Aorta (tissue), 5 donors: ENCODE data around the gene ATG7. TPM values are rescaled to one million over a fixed set of nuclear protein-coding genes. Genes with fewer than 3 reads are reported as not detected.
"Not testable (repeated sequence)": the region's sequence is repeated elsewhere in the genome, so short reads cannot be mapped to it uniquely, and the experiment has no call there.

Experiments
- ATAC-seq: fragments of 200-7000 bp; cut with Tn5 transposase; one replicate; pipeline ENCODE4 v1.9.1; 2022; ENCODE audit warnings: moderate library complexity; ENCODE audit not compliant: low FRiP score
- DNase-seq, 2 donors: peaks; one replicate each; pipeline ENCODE4 v3.0.0-alpha.2; 2020
- H3K27ac ChIP-seq, 2 donors: one replicate each; pipeline ENCODE4 v1.5.1; 2013; ENCODE audit warnings: low read length in 2 of 2, mild to moderate bottlenecking in 2 of 2, moderate library complexity in 2 of 2, control low read depth in 1 of 2, inconsistent platforms in 1 of 2, low read depth in 1 of 2
- H3K27me3 ChIP-seq, 2 donors: one replicate each; pipeline ENCODE4 v1.6.1; 2013; ENCODE audit warnings: control low read depth in 1 of 2, low read length in 1 of 2, mild to moderate bottlenecking in 1 of 2, moderate library complexity in 1 of 2; ENCODE audit not compliant: insufficient read depth in 2 of 2, control insufficient read depth in 1 of 2
- H3K36me3 ChIP-seq, 2 donors: one replicate each; pipeline ENCODE4 v1.6.1; 2013; ENCODE audit warnings: control low read depth in 1 of 2, low read length in 1 of 2, mild to moderate bottlenecking in 1 of 2; ENCODE audit not compliant: insufficient read depth in 2 of 2, control insufficient read depth in 1 of 2
- H3K4me1 ChIP-seq, 2 donors: one replicate each; pipeline ENCODE4 v1.6.1; 2013; ENCODE audit warnings: low read length in 2 of 2, control low read depth in 1 of 2, mild to moderate bottlenecking in 1 of 2, moderate library complexity in 1 of 2; ENCODE audit not compliant: insufficient read depth in 2 of 2, control insufficient read depth in 1 of 2
- H3K4me3 ChIP-seq, 2 donors: one replicate each; pipeline ENCODE4 v1.5.1; 2013; ENCODE audit warnings: low read length in 2 of 2, control low read depth in 1 of 2, mild to moderate bottlenecking in 1 of 2
- H3K9me3 ChIP-seq: one replicate; pipeline ENCODE4 v1.6.1; 2013; ENCODE audit warnings: mild to moderate bottlenecking, low read length; ENCODE audit not compliant: control insufficient read depth
- WGBS, 2 donors: extraction: QIAGEN DNeasy Blood & Tissue Kit; methylation state at CpG; one replicate each; pipeline ENCODE4 v1.1.7; 2013; 5-methylcytosine and 5-hydroxymethylcytosine counted together
- intact Hi-C, 2 donors: fragments of 100-400 bp; cut with DNase I; formaldehyde crosslinking; loops; one replicate each; pipeline versions ENCODE4 v1.14.2 to v1.15.0; 2022
- polyA plus RNA-seq, 2 donors: library from polyadenylated mRNA; stranded (reverse); fragments of 200-250 nt; gene quantifications; one replicate each; pipeline ENCODE4 v1.2.3, GENCODE V29; 2013
- total RNA-seq, 2 donors: library from RNA; stranded (reverse); fragmentation: NEBNext Ultra II Directional; extraction: Animal tissue kit (Norgen Biotek cat#: 25700); gene quantifications; one replicate each; pipeline ENCODE4 v1.2.1, GENCODE V29; 2021
- donor health status: healthy with polysubstance abuse.
- donor health status: Bipolar disorder and iron deficiency.
- donor health status: DM: no; HTN: no; CAD: no.
- donor health status: DM: no; HTN: no; CAD: no.
- donor health status: DM: yes; HTN: yes; CAD: no.

The ATG7 gene
- total and polyA plus RNA-seq, 4 donors: 5.1 to 84.1 (median 29.1) TPM

DNA sequence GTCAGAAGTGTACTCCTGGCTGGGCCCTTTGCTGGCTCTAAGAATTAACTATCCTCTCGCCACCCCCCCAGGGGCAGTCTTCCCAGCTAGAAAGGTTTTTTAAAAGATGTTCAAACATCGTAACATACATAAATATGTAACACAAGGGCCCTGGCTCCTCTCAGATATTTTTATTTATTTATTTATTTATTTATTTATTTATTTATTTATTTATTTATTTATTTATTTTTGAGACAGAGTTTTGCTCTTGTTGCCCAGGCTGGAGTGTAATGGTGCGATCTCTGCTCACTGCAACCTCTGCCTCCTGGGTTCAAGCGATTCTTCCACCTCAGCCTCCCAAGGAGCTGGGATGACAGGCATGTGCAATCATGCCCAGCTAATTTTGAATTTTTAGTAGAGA, 190.5 kb downstream of the ATG7 start:
- DNase-seq, H3K4me3 ChIP-seq, H3K36me3 ChIP-seq, H3K9me3 ChIP-seq, H3K4me1 ChIP-seq, H3K27ac ChIP-seq, ATAC-seq, H3K27me3 ChIP-seq: not testable (repeated sequence)
- 98 to 100% methylated on average over 4 of the region's 4 CpGs for WGBS, 2 donors
- intact Hi-C loops: loop anchor here in 1 of 2 donors (10.0 kb wide), 1 partner anchor 78 kb away; no protein-coding TSS in a partner anchor

DNA sequence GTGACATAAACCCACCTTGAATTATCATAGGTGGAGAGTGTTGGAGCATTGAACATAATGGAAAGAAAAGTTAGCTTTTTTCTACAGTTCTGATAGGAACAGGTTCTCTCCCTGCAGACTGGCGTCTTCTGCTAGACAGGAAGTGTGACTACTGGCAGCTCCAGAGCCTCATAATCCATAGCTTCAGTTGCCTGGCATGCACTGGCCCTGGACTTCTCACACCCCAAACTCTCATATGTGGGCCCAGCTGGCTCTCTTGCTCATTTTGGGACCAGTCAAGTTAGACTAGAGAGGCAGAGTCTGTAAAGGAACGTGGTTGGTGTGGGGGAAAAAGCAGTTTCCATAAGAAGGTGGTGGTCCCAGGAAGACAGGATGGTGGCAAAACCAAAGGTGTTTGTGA, 191.4 kb downstream of the ATG7 start:
- H3K27ac ChIP-seq: peak overlapping the region in 1 of 2 donors; percentile 7
- intact Hi-C loops: loop anchor here in 1 of 2 donors (10.0 kb wide), 1 partner anchor 79 kb away; no protein-coding TSS in a partner anchor

DNA sequence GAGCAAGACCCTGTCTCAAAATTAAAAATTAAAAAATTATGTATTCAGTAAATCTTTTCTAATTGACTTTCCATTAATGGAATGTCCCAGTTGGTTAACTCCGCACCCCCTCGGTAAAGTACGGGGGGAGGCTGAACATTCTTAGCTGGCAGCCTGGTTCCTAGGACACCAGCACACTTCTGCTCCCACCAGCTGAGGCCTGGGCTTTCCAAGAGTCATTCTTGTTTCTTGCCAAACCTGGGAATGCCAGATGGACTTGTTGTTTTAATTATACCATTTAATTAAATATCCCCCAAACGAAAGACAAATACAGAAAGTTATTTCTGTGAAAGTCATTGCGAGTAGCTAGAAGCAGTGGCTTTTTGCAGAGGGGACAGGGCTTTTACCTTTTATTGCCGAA, 192.2 kb downstream of the ATG7 start:
- Histone ChIP-seq H3K4me1 (peaks cover 0 to 4% of the 10 kb centered on the region in 2 donors), H3K27me3 (no peaks in the 10 kb centered on the region), H3K36me3 (peaks cover 0 to 2% of the 10 kb centered on the region in 2 donors), H3K9me3 (no peaks in the 10 kb centered on the region), H3K27ac (peak overlapping the region in 1 of 2 donors; percentile 43), H3K4me3 (no peak overlapping the region)
- DNase-seq (no peak), ATAC-seq (no peak)
- intact Hi-C loops: loop anchor here in 1 of 2 donors (10.0 kb wide), 1 partner anchor 80 kb away; no protein-coding TSS in a partner anchor
- 55 to 56% methylated on average over 6 of the region's 6 CpGs for WGBS, 2 donors

More for the DNA sequence above, 191.4 kb downstream of the ATG7 start:
- no peak for DNase-seq
- no peak overlapping the region for H3K4me3 ChIP-seq
- H3K36me3 ChIP-seq: peaks cover 0 to 2% of the 10 kb centered on the region in 2 donors
- H3K9me3 ChIP-seq: no peaks in the 10 kb centered on the region
- H3K27me3 ChIP-seq: no peaks in the 10 kb centered on the region
- WGBS, 2 donors: 74 to 79% methylated on average over 2 of the region's 2 CpGs
- no peak for ATAC-seq
- peaks cover 0 to 4% of the 10 kb centered on the region in 2 donors for H3K4me1 ChIP-seq

DNA sequence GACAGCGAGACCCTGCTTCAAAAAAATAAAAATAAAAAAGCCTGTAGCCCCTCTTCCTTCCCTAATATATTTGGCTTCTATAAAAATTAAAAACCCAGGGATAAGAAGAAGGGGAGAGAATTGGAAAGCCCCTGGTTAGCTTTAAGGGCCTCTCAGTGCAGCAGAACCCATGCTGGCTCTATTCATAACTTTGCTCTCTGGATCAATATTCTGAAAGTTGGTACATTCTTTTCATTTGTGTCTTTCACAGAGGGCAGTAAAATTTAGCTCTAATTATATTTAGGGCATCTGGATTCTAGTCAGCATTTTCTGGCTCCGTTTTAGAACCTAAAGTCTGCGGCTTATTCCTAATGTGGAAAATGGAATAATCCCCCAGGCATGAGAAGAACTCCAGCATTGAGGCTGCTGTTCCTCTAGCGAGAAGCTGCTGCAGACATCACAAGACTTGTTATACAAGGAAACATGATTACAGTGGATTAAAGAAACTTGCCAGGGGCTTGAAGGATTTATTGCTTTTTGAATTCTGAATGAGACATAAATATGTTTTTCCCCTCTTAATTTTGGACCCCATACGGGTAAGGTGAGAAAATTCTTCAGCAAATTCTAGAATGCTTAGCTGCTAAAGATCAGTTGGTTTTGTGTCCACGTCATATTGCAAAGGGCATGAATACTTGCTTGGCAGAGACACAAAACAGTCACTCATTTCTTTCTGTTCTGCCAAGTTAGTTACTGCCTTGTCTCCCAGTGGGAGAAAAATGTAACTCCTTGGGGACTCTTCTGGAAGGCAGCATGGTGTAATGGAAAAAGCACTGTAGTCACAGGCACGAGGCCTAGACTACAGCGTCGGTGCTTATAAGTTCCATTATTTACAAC, 193.8 kb downstream of the ATG7 start:
- Histone ChIP-seq H3K4me3 (no peak overlapping the region), H3K36me3 (no peaks in the 10 kb centered on the region), H3K4me1 (peaks cover 0 to 4% of the 10 kb centered on the region in 2 donors), H3K9me3 (no peaks in the 10 kb centered on the region), H3K27me3 (no peaks in the 10 kb centered on the region), H3K27ac (peak overlapping the region; percentile 86 to 92)
- ATAC-seq: peak; percentile 93
- 9% methylated on average over 9 of the region's 9 CpGs for WGBS, 2 donors
- intact Hi-C loops: loop anchor here (5.0 to 10.0 kb wide), 3 partner anchors 41 to 101 kb away; no protein-coding TSS in a partner anchor
- peak in 1 of 2 donors; percentile 68 for DNase-seq

DNA sequence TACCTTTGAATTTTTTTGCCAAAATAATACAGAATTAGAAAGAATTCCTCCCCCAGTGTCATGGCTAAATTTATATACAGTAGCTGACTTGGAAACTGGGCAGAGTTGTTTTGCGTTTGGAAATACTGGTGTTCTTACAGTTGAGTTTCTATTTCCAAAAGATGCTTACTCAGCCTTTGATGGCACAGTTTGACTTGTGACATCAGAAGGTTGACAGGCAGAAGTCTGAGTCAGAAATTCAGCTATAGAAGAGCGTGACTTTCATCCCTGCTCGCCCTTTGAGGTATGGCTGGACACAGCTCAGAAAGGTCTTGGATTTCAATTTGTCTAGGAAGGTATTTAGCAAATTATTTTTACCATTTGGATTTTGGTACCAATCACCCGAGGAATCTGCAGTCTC, 195.7 kb downstream of the ATG7 start:
- no peaks in the 10 kb centered on the region for H3K27me3 ChIP-seq
- H3K36me3 ChIP-seq: no peaks in the 10 kb centered on the region
- H3K4me3 ChIP-seq: no peak overlapping the region
- DNase-seq (no peak), ATAC-seq (no peak)
- peaks cover 0 to 1% of the 10 kb centered on the region in 2 donors for H3K4me1 ChIP-seq
- WGBS, 2 donors: 56 to 63% methylated on average over 4 of the region's 4 CpGs
- intact Hi-C loops: loop anchor here (5.0 to 10.0 kb wide), 3 partner anchors 39 to 99 kb away; no protein-coding TSS in a partner anchor
- no peaks in the 10 kb centered on the region for H3K9me3 ChIP-seq
- H3K27ac ChIP-seq: peak overlapping the region; percentile 36 to 68

DNA sequence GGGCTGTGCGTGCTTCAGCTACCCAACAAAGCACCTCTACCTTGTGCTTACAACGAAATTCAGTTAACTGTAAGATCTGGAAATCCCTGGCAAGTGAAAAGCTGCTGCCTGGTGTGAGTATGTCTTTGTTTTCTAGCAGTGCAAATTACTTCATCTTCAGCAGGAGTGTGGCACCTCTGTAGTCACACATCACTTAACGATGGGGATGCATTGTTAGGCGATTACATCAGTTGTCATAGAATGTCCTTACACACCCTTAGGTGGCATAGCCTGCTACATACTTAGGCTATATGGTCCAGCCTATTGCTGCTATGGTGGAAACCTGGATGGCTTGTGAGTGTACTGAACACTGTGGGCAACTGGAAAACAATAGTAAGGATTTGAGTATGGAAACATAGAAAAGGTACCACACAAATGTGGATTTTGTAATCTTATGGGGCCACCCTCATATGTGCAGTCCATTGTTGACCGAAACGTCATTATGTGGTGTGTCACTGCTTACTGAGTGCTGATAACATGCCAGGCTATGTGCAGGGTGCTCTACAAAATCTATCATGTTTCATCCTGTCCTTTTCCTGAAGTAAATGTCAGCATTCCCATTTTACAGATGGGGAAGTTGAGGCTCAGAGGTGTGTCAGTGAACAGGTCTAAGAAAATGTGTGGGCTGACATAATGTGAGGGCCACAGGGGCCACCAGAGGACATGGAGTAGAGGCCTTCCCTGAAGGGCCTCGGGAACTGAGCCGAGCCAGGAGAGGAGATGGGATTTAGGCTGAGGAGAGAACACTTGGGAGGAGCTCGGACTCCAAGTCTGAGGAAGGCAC, 198.0 kb downstream of the ATG7 start:
- intact Hi-C loops: no loop called here
- H3K27ac ChIP-seq: no peak overlapping the region
- no peaks in the 10 kb centered on the region for H3K27me3 ChIP-seq
- ATAC-seq (no peak), DNase-seq (no peak)
- no peaks in the 10 kb centered on the region for H3K36me3 ChIP-seq
- no peak overlapping the region for H3K4me3 ChIP-seq
- WGBS, 2 donors: 82 to 91% methylated on average over 9 of the region's 9 CpGs
- no peaks in the 10 kb centered on the region for H3K9me3 ChIP-seq
- peaks cover 0 to 1% of the 10 kb centered on the region in 2 donors for H3K4me1 ChIP-seq

DNA sequence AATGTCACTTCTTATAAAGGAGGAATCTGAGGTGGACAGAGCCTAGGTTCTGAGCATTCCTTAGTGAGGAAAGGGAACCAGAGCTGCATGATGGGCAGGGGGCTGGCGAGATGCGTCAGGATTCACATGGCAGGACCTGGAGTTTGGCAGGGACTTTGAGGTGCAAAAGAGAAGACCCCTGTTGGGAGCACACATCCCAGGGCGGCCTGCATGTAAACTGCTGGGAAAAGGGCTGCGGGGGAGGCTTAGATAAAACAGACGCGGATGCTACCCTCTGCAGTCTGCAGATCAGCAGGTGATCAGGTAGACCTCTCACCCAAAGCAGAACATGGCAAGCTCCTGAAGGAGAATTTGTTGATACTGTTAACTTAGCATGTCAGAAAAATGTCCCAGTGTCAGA, 203.1 kb downstream of the ATG7 start:
- H3K36me3 ChIP-seq: no peaks in the 10 kb centered on the region
- H3K27ac ChIP-seq: no peak overlapping the region
- DNase-seq (no peak), ATAC-seq (no peak)
- 98 to 99% methylated on average over 6 of the region's 6 CpGs for WGBS, 2 donors
- intact Hi-C loops: no loop called here
- H3K4me3 ChIP-seq: no peak overlapping the region
- H3K27me3 ChIP-seq: no peaks in the 10 kb centered on the region
- H3K9me3 ChIP-seq: no peaks in the 10 kb centered on the region
- H3K4me1 ChIP-seq: peaks cover 0 to 4% of the 10 kb centered on the region in 2 donors

DNA sequence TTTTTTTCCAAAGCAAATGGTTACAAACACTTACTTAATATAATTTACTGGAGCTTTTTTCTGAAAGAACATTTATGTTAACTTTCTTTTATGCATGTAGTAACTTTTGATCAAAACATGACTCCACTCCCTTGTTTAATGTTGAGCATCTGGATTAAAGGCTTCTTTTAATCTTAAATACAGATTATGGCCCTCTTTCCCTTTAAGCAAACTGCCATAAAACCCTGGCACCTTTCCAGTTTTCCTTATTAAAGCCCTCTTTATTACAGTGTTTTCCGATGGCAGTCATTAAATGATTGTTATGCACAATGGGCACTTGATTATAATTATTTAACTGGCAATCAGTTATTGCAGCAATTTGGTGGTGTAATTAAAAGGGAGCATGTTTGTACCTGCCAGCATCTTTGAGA, 204.5 kb downstream of the ATG7 start:
- 73 to 78% methylated on average over 1 of the region's 1 CpG for WGBS, 2 donors
- intact Hi-C loops: no loop called here
- H3K4me1 ChIP-seq: peaks cover 0 to 5% of the 10 kb centered on the region in 2 donors

More for the DNA sequence above, 204.5 kb downstream of the ATG7 start:
- ATAC-seq (no peak), DNase-seq (no peak)
- H3K27me3 ChIP-seq: no peaks in the 10 kb centered on the region
- no peak overlapping the region for H3K4me3 ChIP-seq
- peak overlapping the region in 1 of 2 donors; percentile 6 for H3K27ac ChIP-seq
- H3K36me3 ChIP-seq: no peaks in the 10 kb centered on the region
- no peaks in the 10 kb centered on the region for H3K9me3 ChIP-seq
